H9 (cell line): ENCODE data around the gene KLHL28. TPM values are rescaled to one million over a fixed set of nuclear protein-coding genes. Genes with fewer than 3 reads are reported as not detected.

Experiments used
- DNase-seq: peaks from one replicate; pipeline ENCODE4 v3.0.0-alpha.2; 2017
- H2AFZ ChIP-seq: one replicate; pipeline ENCODE4 v1.6.1; 2013; ENCODE audit warnings: mild to moderate bottlenecking, low read length, control low read depth, moderate library complexity
- H2AK5ac ChIP-seq: 2 replicates; pipeline ENCODE4 v1.6.1; 2013; ENCODE audit warnings: low read length, control low read depth, mixed read lengths; ENCODE audit not compliant: insufficient read length
- H2BK120ac ChIP-seq: one replicate; pipeline ENCODE4 v1.6.1; 2013; ENCODE audit warnings: low read depth, mild to moderate bottlenecking, low read length, control low read depth, inconsistent platforms; ENCODE audit not compliant: poor library complexity, severe bottlenecking
- H2BK12ac ChIP-seq: 2 replicates; pipeline ENCODE4 v1.6.1; 2013; ENCODE audit warnings: low read length, control low read depth, mixed read lengths, low read depth; ENCODE audit not compliant: insufficient read length
- H2BK15ac ChIP-seq: 2 replicates; pipeline ENCODE4 v1.6.1; 2013; ENCODE audit warnings: low read depth, low read length, control low read depth
- H2BK20ac ChIP-seq: one replicate; pipeline ENCODE4 v1.6.1; 2013; ENCODE audit warnings: low read depth, mild to moderate bottlenecking, low read length, control low read depth, inconsistent platforms; ENCODE audit not compliant: poor library complexity, severe bottlenecking
- H2BK5ac ChIP-seq: 2 replicates; pipeline ENCODE4 v1.6.1; 2013; ENCODE audit warnings: low read length, control low read depth, mixed read lengths; ENCODE audit not compliant: insufficient read length
- H3K14ac ChIP-seq: 2 replicates; pipeline ENCODE4 v1.6.1; 2013; ENCODE audit warnings: low read length, control low read depth; ENCODE audit not compliant: insufficient read depth
- H3K18ac ChIP-seq: 2 replicates; pipeline ENCODE4 v1.6.1; 2013; ENCODE audit warnings: low read depth, mild to moderate bottlenecking, mixed read lengths, low read length, control low read depth; ENCODE audit not compliant: insufficient read length
- H3K23ac ChIP-seq: 2 replicates; pipeline ENCODE4 v1.6.1; 2013; ENCODE audit warnings: low read length, control low read depth, mixed read lengths, low read depth; ENCODE audit not compliant: insufficient read length
- H3K23me2 ChIP-seq: 2 replicates; pipeline ENCODE4 v1.6.1; 2013; ENCODE audit warnings: low read depth, mild to moderate bottlenecking, mixed read lengths, low read length, control low read depth; ENCODE audit not compliant: insufficient read length, poor library complexity, severe bottlenecking
- H3K27ac ChIP-seq: 2 replicates; pipeline ENCODE4 v1.5.1; 2013; ENCODE audit warnings: low read length, control low read depth, mixed read lengths, low read depth; ENCODE audit not compliant: insufficient read length
- H3K27me3 ChIP-seq: 2 replicates; pipeline ENCODE4 v1.6.1; 2013; ENCODE audit warnings: low read length, control low read depth, inconsistent platforms; ENCODE audit not compliant: insufficient read depth
- H3K4ac ChIP-seq: 2 replicates; pipeline ENCODE4 v1.6.1; 2013; ENCODE audit warnings: low read depth, mild to moderate bottlenecking, control low read depth, inconsistent platforms, low read length, moderate library complexity
- H3K4me1 ChIP-seq: 2 replicates; pipeline ENCODE4 v1.6.1; 2013; ENCODE audit warnings: low read length, control low read depth, inconsistent platforms; ENCODE audit not compliant: insufficient read depth
- H3K4me2 ChIP-seq: 2 replicates; pipeline ENCODE4 v1.6.1; 2013; ENCODE audit warnings: low read length, control low read depth, mixed read lengths; ENCODE audit not compliant: insufficient read length, insufficient read depth
- H3K56ac ChIP-seq: 2 replicates; pipeline ENCODE4 v1.6.1; 2013; ENCODE audit warnings: low read depth, mild to moderate bottlenecking, mixed read lengths, low read length, control low read depth; ENCODE audit not compliant: insufficient read length
- H3K79me1 ChIP-seq: 2 replicates; pipeline ENCODE4 v1.6.1; 2013; ENCODE audit warnings: low read depth, mild to moderate bottlenecking, moderate library complexity, low read length, control low read depth, inconsistent platforms; ENCODE audit not compliant: insufficient read depth, poor library complexity, severe bottlenecking
- H3K79me2 ChIP-seq: 2 replicates; pipeline ENCODE4 v1.6.1; 2013; ENCODE audit warnings: low read length, control low read depth, inconsistent platforms; ENCODE audit not compliant: insufficient read depth
- H3K9ac ChIP-seq: 2 replicates; pipeline ENCODE4 v1.6.1; 2013; ENCODE audit warnings: low read length, control low read depth, mixed read lengths; ENCODE audit not compliant: insufficient read length; ENCODE audit errors: extremely low read depth
- H3K9me3 ChIP-seq: one replicate; pipeline ENCODE4 v1.6.1; 2013; ENCODE audit warnings: low read depth, low read length, inconsistent platforms; ENCODE audit not compliant: control insufficient read depth
- H3T11ph ChIP-seq: one replicate; pipeline ENCODE4 v1.6.1; 2013; ENCODE audit warnings: mild to moderate bottlenecking, low read length, control low read depth, inconsistent platforms
- H4K20me1 ChIP-seq: one replicate; pipeline ENCODE4 v1.6.1; 2013; ENCODE audit not compliant: control insufficient read depth, insufficient read length, insufficient read depth
- H4K5ac ChIP-seq: 2 replicates; pipeline ENCODE4 v1.6.1; 2013; ENCODE audit warnings: low read depth, mild to moderate bottlenecking, mixed read lengths, low read length, control low read depth; ENCODE audit not compliant: insufficient read length
- H4K8ac ChIP-seq: replicated peaks from 2 replicates; pipeline ENCODE4 v1.6.1; 2013; ENCODE audit warnings: low read length, control low read depth, mixed read lengths, low read depth; ENCODE audit not compliant: insufficient read length
- H4K91ac ChIP-seq: 2 replicates; pipeline ENCODE4 v1.6.1; 2013; ENCODE audit warnings: low read depth, mild to moderate bottlenecking, moderate library complexity, mixed read lengths, low read length, control low read depth; ENCODE audit not compliant: insufficient read length
- H3K27ac Mint-ChIP-seq, 3 experiments: 2 replicates in 2 of 3; 3 replicates in 1 of 3; pipeline ENCODE4 v1.8.0; 2020 to 2021; ENCODE audit warnings: mixed read lengths in 3 of 3, mild to moderate bottlenecking in 1 of 3, moderate library complexity in 1 of 3
- H3K27me3 Mint-ChIP-seq: 2 replicates; pipeline ENCODE4 v1.8.0; 2021; ENCODE audit warnings: low read depth, mild to moderate bottlenecking, moderate library complexity, mixed read lengths
- H3K36me3 Mint-ChIP-seq, 3 experiments: 2 replicates in 2 of 3; 3 replicates in 1 of 3; pipeline ENCODE4 v1.8.0; 2020 to 2021; ENCODE audit warnings: low read depth in 3 of 3, mixed read lengths in 3 of 3; ENCODE audit not compliant: insufficient read depth in 1 of 3
- H3K4me1 Mint-ChIP-seq, 2 experiments: 2 replicates each; pipeline ENCODE4 v1.8.0; 2020; ENCODE audit warnings: mixed read lengths in 2 of 2
- H3K4me3 Mint-ChIP-seq, 2 experiments: 2 replicates in 1 of 2; 3 replicates in 1 of 2; pipeline ENCODE4 v1.8.0; 2020 to 2021; ENCODE audit warnings: mild to moderate bottlenecking in 2 of 2, mixed read lengths in 2 of 2, moderate library complexity in 1 of 2
- H3K9me3 Mint-ChIP-seq, 2 experiments: 2 replicates in 1 of 2; 3 replicates in 1 of 2; pipeline ENCODE4 v1.8.0; 2020; ENCODE audit warnings: mild to moderate bottlenecking in 2 of 2, mixed read lengths in 2 of 2, moderate library complexity in 1 of 2
- CTCF ChIP-seq: fragments of 200-600 bp; sonication (generic); conservative IDR thresholded peaks from 3 replicates; pipeline ENCODE4 v1.8.0; 2021; ENCODE audit warnings: antibody characterized with exemption, mild to moderate bottlenecking
- WGBS: extraction: QIAGEN DNeasy Blood & Tissue Kit; methylation state at CpG from one replicate; pipeline ENCODE4 v1.1.7; 2013; ENCODE audit warnings: missing lambda C conversion rate, low lambda C conversion rate, mixed read lengths; ENCODE audit not compliant: insufficient read length; ENCODE audit errors: extremely low coverage; 5-methylcytosine and 5-hydroxymethylcytosine counted together
- total RNA-seq: library from RNA; stranded (reverse); gene quantifications from 2 replicates; pipeline ENCODE4 v1.2.1, GENCODE V29; 2021

The KLHL28 gene
- total RNA-seq, 1 experiment from 2014 or later, result 10.2 TPM

- Histone ChIP-seq H3K79me2 (peaks cover 6% of the 10 kb centered on the region; the same call in 1 of the 2 replicates), H3K79me1 (no peaks in the 10 kb centered on the region), H3K9me3 (no peaks in the 10 kb centered on the region), H3K27me3 (no peaks in the 10 kb centered on the region), H2BK12ac (no peak overlapping the region), H3K14ac (no peak overlapping the region), H3K56ac (no peak overlapping the region), H2AFZ (no peak overlapping the region), H4K8ac (no peak overlapping the region), H3T11ph (no peak overlapping the region), H4K5ac (no peak overlapping the region), H3K4me2 (no peak overlapping the region), H3K23ac (no peak overlapping the region), H3K4ac (no peak overlapping the region), H4K91ac (no peak overlapping the region), H3K23me2 (no peaks in the 10 kb centered on the region), H2BK5ac (no peak overlapping the region), H3K18ac (no peak overlapping the region), H2AK5ac (no peak overlapping the region), H3K27ac (no peak overlapping the region), H4K20me1 (no peaks in the 10 kb centered on the region), H3K4me1 (0 out of 2 replicates have a peak, but pooled peaks cover 3% of the 10 kb centered on the region), H2BK20ac (no peak overlapping the region), H2BK15ac (no peak overlapping the region), H2BK120ac (no peak overlapping the region), H3K9ac (no peak overlapping the region)
- DNase-seq, result no peak
- Mint-ChIP-seq H3K27me3 (no peaks in the 10 kb centered on the region), H3K9me3 (no peaks in the 10 kb centered on the region), H3K4me1 (peaks cover 11 to 13% of the 10 kb centered on the region in 2 experiments), H3K4me3 (no peak overlapping the region), H3K36me3 (peaks cover 0 to 2% (median 0%) of the 10 kb centered on the region in 3 experiments; a peak in 1 of 7 replicates), H3K27ac (no peak overlapping the region)
- WGBS, result no CpG with 5 or more reads among the region's 3 CpGs
- no peak for TF ChIP-seq CTCF
Observed at GRCh38 chr14:44955528-44955927, 6.2 kb downstream of the KLHL28 start.
